GM19023 (cell line): Measurements from ENCODE around the gene PDIA6.

ENCODE experiments used
- ATAC-seq: cut with Tn5 transposase; IDR thresholded peaks from one replicate; pipeline ENCODE4 v1.9.1; 2021; ENCODE audit warnings: mild to moderate bottlenecking, moderate library complexity; ENCODE audit not compliant: unreplicated experiment

PDIA6 gene

GRCh38 chr2:10765461-10765860 is 47.1 kb downstream of the PDIA6 start:
- ATAC-seq = no peak

GRCh38 chr2:10764896-10765295 is 47.7 kb downstream of the PDIA6 start:
- no peak for ATAC-seq

GRCh38 chr2:10764096-10764785 is 48.3 kb downstream of the PDIA6 start:
- ATAC-seq = no peak

GRCh38 chr2:10763461-10763800 is 49.2 kb downstream of the PDIA6 start:
- ATAC-seq = no peak

GRCh38 chr2:10762651-10763460 is 49.7 kb downstream of the PDIA6 start:
- no peak for ATAC-seq

GRCh38 chr2:10761591-10761990 is 51.0 kb downstream of the PDIA6 start:
- no peak for ATAC-seq

GRCh38 chr2:10760794-10761504 is 51.6 kb downstream of the PDIA6 start:
- ATAC-seq = no peak

- no peak for ATAC-seq
These were observed 53.4 kb downstream of the PDIA6 start for GRCh38 chr2:10759151-10759714.

- no peak for ATAC-seq
These were observed 54.7 kb downstream of the PDIA6 start for GRCh38 chr2:10757814-10758286.

GRCh38 chr2:10755621-10756020 is 57.0 kb downstream of the PDIA6 start:
- no peak for ATAC-seq

- no peak for ATAC-seq
These were observed 58.7 kb downstream of the PDIA6 start for GRCh38 chr2:10753876-10754275.

GRCh38 chr2:10753156-10753555 is 59.4 kb downstream of the PDIA6 start:
- no peak for ATAC-seq

GRCh38 chr2:10752236-10752635 is 60.3 kb downstream of the PDIA6 start:
- no peak for ATAC-seq

GRCh38 chr2:10750610-10751009 is 62.0 kb downstream of the PDIA6 start:
- no peak for ATAC-seq

GRCh38 chr2:10742666-10743065 is 69.9 kb downstream of the PDIA6 start:
- no peak for ATAC-seq

GRCh38 chr2:10741139-10741538 is 71.4 kb downstream of the PDIA6 start:
- no peak for ATAC-seq

- no peak for ATAC-seq
These were observed 72.4 kb downstream of the PDIA6 start for GRCh38 chr2:10740226-10740625.

- ATAC-seq = no peak
These were observed 74.4 kb downstream of the PDIA6 start for GRCh38 chr2:10738192-10738591.

- ATAC-seq = no peak
These were observed 78.6 kb downstream of the PDIA6 start for GRCh38 chr2:10733980-10734379.

- no peak for ATAC-seq
These were observed 79.0 kb downstream of the PDIA6 start for GRCh38 chr2:10733566-10733925.
